ENCODE measurements around the gene PLTP. TPM values are rescaled to one million over a fixed set of nuclear protein-coding genes. Genes with fewer than 3 reads are reported as not detected.

PLTP gene
- total RNA-seq, 1 experiment from 2014 or later: 62.5 TPM

DNA sequence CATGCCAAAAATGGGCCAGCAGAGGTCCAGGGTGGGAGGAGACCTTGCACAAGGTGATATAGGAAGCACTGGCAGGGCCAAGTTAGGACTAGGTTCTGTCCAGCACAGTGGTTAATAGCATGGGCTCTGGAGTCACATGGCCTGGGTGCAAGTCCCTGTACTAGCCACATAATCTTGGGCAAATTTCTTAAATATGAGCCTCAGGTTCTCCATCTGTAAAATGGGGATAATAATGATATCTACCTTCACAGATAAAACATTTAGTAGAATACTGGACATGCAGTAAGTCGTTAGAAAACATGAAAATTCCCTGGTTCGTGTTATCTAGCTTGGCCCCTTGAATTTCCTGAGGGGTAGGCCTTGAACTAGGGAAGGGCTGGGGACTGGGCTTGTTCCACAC lies 14.7 kb downstream of the PLTP start:
- no peak overlapping the region for H3K27ac Mint-ChIP-seq
- TF ChIP-seq, protein P1, sequence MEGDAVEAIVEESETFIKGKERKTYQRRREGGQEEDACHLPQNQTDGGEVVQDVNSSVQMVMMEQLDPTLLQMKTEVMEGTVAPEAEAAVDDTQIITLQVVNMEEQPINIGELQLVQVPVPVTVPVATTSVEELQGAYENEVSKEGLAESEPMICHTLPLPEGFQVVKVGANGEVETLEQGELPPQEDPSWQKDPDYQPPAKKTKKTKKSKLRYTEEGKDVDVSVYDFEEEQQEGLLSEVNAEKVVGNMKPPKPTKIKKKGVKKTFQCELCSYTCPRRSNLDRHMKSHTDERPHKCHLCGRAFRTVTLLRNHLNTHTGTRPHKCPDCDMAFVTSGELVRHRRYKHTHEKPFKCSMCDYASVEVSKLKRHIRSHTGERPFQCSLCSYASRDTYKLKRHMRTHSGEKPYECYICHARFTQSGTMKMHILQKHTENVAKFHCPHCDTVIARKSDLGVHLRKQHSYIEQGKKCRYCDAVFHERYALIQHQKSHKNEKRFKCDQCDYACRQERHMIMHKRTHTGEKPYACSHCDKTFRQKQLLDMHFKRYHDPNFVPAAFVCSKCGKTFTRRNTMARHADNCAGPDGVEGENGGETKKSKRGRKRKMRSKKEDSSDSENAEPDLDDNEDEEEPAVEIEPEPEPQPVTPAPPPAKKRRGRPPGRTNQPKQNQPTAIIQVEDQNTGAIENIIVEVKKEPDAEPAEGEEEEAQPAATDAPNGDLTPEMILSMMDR (conservative IDR thresholded peaks at IDR 0.05): no peak
- peaks cover 22 to 52% (median 47%) of the 10 kb centered on the region in 3 experiments for H3K36me3 Mint-ChIP-seq (ENCODE audit: insufficient read depth in 1 of 3, low read depth in 3 of 3)
- Histone ChIP-seq H3K23me2 (ENCODE audit: insufficient read length, low read depth, low read length, poor library complexity, severe bottlenecking) (no peaks in the 10 kb centered on the region), H4K20me1 (ENCODE audit: control insufficient read depth, insufficient read depth, insufficient read length) (no peaks in the 10 kb centered on the region), H2AFZ (ENCODE audit: low read length) (no peak overlapping the region), H2BK20ac (ENCODE audit: low read depth, low read length, poor library complexity, severe bottlenecking) (no peak overlapping the region), H3K27me3 (ENCODE audit: insufficient read depth, low read length) (no peaks in the 10 kb centered on the region), H3K4me2 (ENCODE audit: insufficient read depth, insufficient read length, low read length) (no peak overlapping the region), H3K56ac (ENCODE audit: insufficient read length, low read depth, low read length) (no peak overlapping the region), H3K79me2 (ENCODE audit: insufficient read depth, low read length) (no peaks in the 10 kb centered on the region), H3K18ac (ENCODE audit: insufficient read length, low read depth, low read length) (no peak overlapping the region), H4K8ac (replicated peaks; ENCODE audit: insufficient read length, low read depth, low read length) (no peak overlapping the region), H2AK5ac (ENCODE audit: insufficient read length, low read length) (no peak overlapping the region), H2BK5ac (ENCODE audit: insufficient read length, low read length) (no peak overlapping the region), H3K4ac (ENCODE audit: low read depth, low read length) (no peak overlapping the region), H4K5ac (ENCODE audit: insufficient read length, low read depth, low read length) (no peak overlapping the region), H3K9ac (ENCODE audit: extremely low read depth, insufficient read length, low read length) (no peak overlapping the region), H3K4me1 (ENCODE audit: insufficient read depth, low read length) (no peaks in the 10 kb centered on the region), H3K23ac (ENCODE audit: insufficient read length, low read depth, low read length) (no peak overlapping the region), H3T11ph (ENCODE audit: low read length) (no peak overlapping the region), H3K14ac (ENCODE audit: insufficient read depth, low read length) (no peak overlapping the region), H2BK15ac (ENCODE audit: low read depth, low read length) (no peak overlapping the region), H3K27ac (ENCODE audit: insufficient read length, low read depth, low read length) (no peak overlapping the region), H2BK12ac (ENCODE audit: insufficient read length, low read depth, low read length) (no peak overlapping the region), H3K79me1 (ENCODE audit: insufficient read depth, low read depth, low read length, poor library complexity, severe bottlenecking) (no peaks in the 10 kb centered on the region), H3K9me3 (ENCODE audit: control insufficient read depth, low read depth, low read length) (no peaks in the 10 kb centered on the region), H4K91ac (ENCODE audit: insufficient read length, low read depth, low read length) (no peak overlapping the region), H2BK120ac (ENCODE audit: low read depth, low read length, poor library complexity, severe bottlenecking) (no peak overlapping the region)
- DNase-seq: no peak
- H3K4me3 Mint-ChIP-seq: no peak overlapping the region
- H3K4me1 Mint-ChIP-seq: peaks cover 1 to 2% of the 10 kb centered on the region in 2 experiments; a peak in 2 of 4 replicates
- no peaks in the 10 kb centered on the region; the same call in 1 of the 2 replicates for H3K27me3 Mint-ChIP-seq (ENCODE audit: low read depth)
- WGBS (ENCODE audit: extremely low coverage, insufficient read length, low lambda C conversion rate): no CpG with 5 or more reads among the region's 2 CpGs
- H3K9me3 Mint-ChIP-seq: no peaks in the 10 kb centered on the region
